Measurements from ENCODE around the gene SLC22A23.

The SLC22A23 gene

GRCh38 chr6:3351105-3351676 lies 105.7 kb downstream of the SLC22A23 start:
- DNase-seq = no peak

GRCh38 chr6:3350252-3350796 lies 106.5 kb downstream of the SLC22A23 start:
- DNase-seq = no peak

GRCh38 chr6:3349388-3350251 lies 107.2 kb downstream of the SLC22A23 start:
- DNase-seq = no peak

GRCh38 chr6:3348821-3349220 lies 108.0 kb downstream of the SLC22A23 start:
- no peak for DNase-seq

- DNase-seq = no peak
Observed at GRCh38 chr6:3347826-3348225, 109.0 kb downstream of the SLC22A23 start.

- DNase-seq = no peak
Observed at GRCh38 chr6:3347247-3347646, 109.6 kb downstream of the SLC22A23 start.

- no peak for DNase-seq
Observed at GRCh38 chr6:3346476-3346875, 110.4 kb downstream of the SLC22A23 start.

- no peak for DNase-seq
Observed at GRCh38 chr6:3345836-3346235, 111.0 kb downstream of the SLC22A23 start.

GRCh38 chr6:3343089-3343883 lies 113.6 kb downstream of the SLC22A23 start:
- DNase-seq = no peak

- no peak for DNase-seq
Observed at GRCh38 chr6:3341467-3341866, 115.4 kb downstream of the SLC22A23 start.

- no peak for DNase-seq
Observed at GRCh38 chr6:3340894-3341293, 116.0 kb downstream of the SLC22A23 start.

- no peak for DNase-seq
Observed at GRCh38 chr6:3340358-3340802, 116.5 kb downstream of the SLC22A23 start.

GRCh38 chr6:3339811-3340210 lies 117.0 kb downstream of the SLC22A23 start:
- DNase-seq = no peak

- DNase-seq = no peak
Observed at GRCh38 chr6:3337521-3338350, 119.1 kb downstream of the SLC22A23 start.

- DNase-seq = no peak
Observed at GRCh38 chr6:3336859-3337515, 119.9 kb downstream of the SLC22A23 start.

- DNase-seq = no peak
Observed at GRCh38 chr6:3336066-3336786, 120.6 kb downstream of the SLC22A23 start.

- DNase-seq = no peak
Observed at GRCh38 chr6:3335169-3335568, 121.7 kb downstream of the SLC22A23 start.

- DNase-seq = no peak
Observed at GRCh38 chr6:3334555-3334954, 122.3 kb downstream of the SLC22A23 start.

- DNase-seq = no peak
Observed at GRCh38 chr6:3333263-3333662, 123.6 kb downstream of the SLC22A23 start.

- DNase-seq = no peak
Observed at GRCh38 chr6:3331971-3332370, 124.9 kb downstream of the SLC22A23 start.

GRCh38 chr6:3331494-3331893 lies 125.4 kb downstream of the SLC22A23 start:
- no peak for DNase-seq
